ENCODE results near the gene ARHGDIA.

ARHGDIA gene

GRCh38 chr17:81909231-81909630 is 38.1 kb upstream of the ARHGDIA start:
- no peaks in the 10 kb centered on the region for H3K27me3 ChIP-seq (ENCODE audit: control insufficient read depth, insufficient read depth, low read length)
- no peak overlapping the region for H3K4me2 ChIP-seq (ENCODE audit: low read length)
- H3K79me2 ChIP-seq: peaks cover 4% of the 10 kb centered on the region
- no peak overlapping the region for H3K9ac ChIP-seq
- no peak overlapping the region for H2AFZ ChIP-seq
- H3K36me3 ChIP-seq (ENCODE audit: control insufficient read depth, insufficient read depth, low read length): no peaks in the 10 kb centered on the region
- no peak overlapping the region for H3K27ac ChIP-seq
- H3K9me3 ChIP-seq (ENCODE audit: control insufficient read depth, low read length): no peaks in the 10 kb centered on the region
- no peak overlapping the region for H3K4me3 ChIP-seq (ENCODE audit: low read depth, low read length)
- no peak for TF ChIP-seq CTCF (IDR thresholded peaks at IDR 0.05)
- peaks cover 4% of the 10 kb centered on the region for H3K4me1 ChIP-seq

GRCh38 chr17:81908793-81909192 is 37.7 kb upstream of the ARHGDIA start:
- peaks cover under 1% of the 10 kb centered on the region for H3K79me2 ChIP-seq
- no peak overlapping the region for H3K4me2 ChIP-seq (ENCODE audit: low read length)
- H2AFZ ChIP-seq: no peak overlapping the region
- H3K4me3 ChIP-seq (ENCODE audit: low read depth, low read length): no peak overlapping the region
- no peak overlapping the region for H3K9ac ChIP-seq
- H3K27ac ChIP-seq: no peak overlapping the region
- TF ChIP-seq CTCF (IDR thresholded peaks at IDR 0.05): no peak
- H3K4me1 ChIP-seq: peaks cover 4% of the 10 kb centered on the region
- no peaks in the 10 kb centered on the region for H3K9me3 ChIP-seq (ENCODE audit: control insufficient read depth, low read length)
- no peaks in the 10 kb centered on the region for H3K36me3 ChIP-seq (ENCODE audit: control insufficient read depth, insufficient read depth, low read length)
- no peaks in the 10 kb centered on the region for H3K27me3 ChIP-seq (ENCODE audit: control insufficient read depth, insufficient read depth, low read length)

GRCh38 chr17:81907219-81908145 is 36.3 kb upstream of the ARHGDIA start:
- Histone ChIP-seq H3K79me2 (no peaks in the 10 kb centered on the region), H3K4me3 (ENCODE audit: low read depth, low read length) (no peak overlapping the region), H3K9me3 (ENCODE audit: control insufficient read depth, low read length) (no peaks in the 10 kb centered on the region), H2AFZ (no peak overlapping the region), H3K36me3 (ENCODE audit: control insufficient read depth, insufficient read depth, low read length) (no peaks in the 10 kb centered on the region), H3K4me1 (peaks cover 4% of the 10 kb centered on the region), H3K27ac (no peak overlapping the region), H3K9ac (no peak overlapping the region), H3K4me2 (ENCODE audit: low read length) (no peak overlapping the region), H3K27me3 (ENCODE audit: control insufficient read depth, insufficient read depth, low read length) (no peaks in the 10 kb centered on the region)
- TF ChIP-seq CTCF (IDR thresholded peaks at IDR 0.05): no peak

GRCh38 chr17:81906476-81907218 is 35.5 kb upstream of the ARHGDIA start:
- H3K4me1 ChIP-seq: peaks cover 4% of the 10 kb centered on the region
- no peaks in the 10 kb centered on the region for H3K9me3 ChIP-seq (ENCODE audit: control insufficient read depth, low read length)
- no peaks in the 10 kb centered on the region for H3K79me2 ChIP-seq
- H3K9ac ChIP-seq: no peak overlapping the region
- TF ChIP-seq CTCF (IDR thresholded peaks at IDR 0.05): no peak
- no peak overlapping the region for H2AFZ ChIP-seq
- H3K36me3 ChIP-seq (ENCODE audit: control insufficient read depth, insufficient read depth, low read length): no peaks in the 10 kb centered on the region
- no peak overlapping the region for H3K27ac ChIP-seq
- no peaks in the 10 kb centered on the region for H3K27me3 ChIP-seq (ENCODE audit: control insufficient read depth, insufficient read depth, low read length)
- H3K4me3 ChIP-seq (ENCODE audit: low read depth, low read length): no peak overlapping the region
- H3K4me2 ChIP-seq (ENCODE audit: low read length): no peak overlapping the region

All from parathyroid adenoma (tissue), 2 donors.